ENCODE measurements around the gene SH3RF3. TPM values are rescaled to one million over a fixed set of nuclear protein-coding genes. Genes with fewer than 3 reads are reported as not detected.

SH3RF3 gene
- total and polyA plus RNA-seq, 9 of the 15 experiments (the other 6 are each of a cell fraction or from before 2014, with no cell fraction given) = 0.02 TPM; not detected in 8

DNA sequence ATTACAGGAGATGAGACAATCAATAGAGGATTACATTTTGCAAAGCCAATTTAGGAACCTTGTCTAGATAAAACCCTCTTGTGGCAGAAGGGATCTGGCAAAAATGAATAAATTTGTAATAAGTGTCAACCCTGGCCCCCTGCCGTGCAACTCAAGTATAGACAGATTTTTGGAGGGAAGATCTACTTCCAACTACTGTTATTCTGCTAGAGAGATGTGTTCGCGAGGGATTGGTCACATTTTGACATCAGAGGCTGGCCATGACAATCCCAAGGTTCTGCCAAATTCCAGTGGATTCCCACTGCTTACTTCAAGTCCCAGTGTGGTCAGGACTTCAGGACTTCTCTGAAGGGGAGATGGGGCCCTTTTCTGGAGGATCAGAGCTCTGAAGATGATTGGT lies 192.6 kb downstream of the SH3RF3 start (continued):
- TF ChIP-seq, protein P1, sequence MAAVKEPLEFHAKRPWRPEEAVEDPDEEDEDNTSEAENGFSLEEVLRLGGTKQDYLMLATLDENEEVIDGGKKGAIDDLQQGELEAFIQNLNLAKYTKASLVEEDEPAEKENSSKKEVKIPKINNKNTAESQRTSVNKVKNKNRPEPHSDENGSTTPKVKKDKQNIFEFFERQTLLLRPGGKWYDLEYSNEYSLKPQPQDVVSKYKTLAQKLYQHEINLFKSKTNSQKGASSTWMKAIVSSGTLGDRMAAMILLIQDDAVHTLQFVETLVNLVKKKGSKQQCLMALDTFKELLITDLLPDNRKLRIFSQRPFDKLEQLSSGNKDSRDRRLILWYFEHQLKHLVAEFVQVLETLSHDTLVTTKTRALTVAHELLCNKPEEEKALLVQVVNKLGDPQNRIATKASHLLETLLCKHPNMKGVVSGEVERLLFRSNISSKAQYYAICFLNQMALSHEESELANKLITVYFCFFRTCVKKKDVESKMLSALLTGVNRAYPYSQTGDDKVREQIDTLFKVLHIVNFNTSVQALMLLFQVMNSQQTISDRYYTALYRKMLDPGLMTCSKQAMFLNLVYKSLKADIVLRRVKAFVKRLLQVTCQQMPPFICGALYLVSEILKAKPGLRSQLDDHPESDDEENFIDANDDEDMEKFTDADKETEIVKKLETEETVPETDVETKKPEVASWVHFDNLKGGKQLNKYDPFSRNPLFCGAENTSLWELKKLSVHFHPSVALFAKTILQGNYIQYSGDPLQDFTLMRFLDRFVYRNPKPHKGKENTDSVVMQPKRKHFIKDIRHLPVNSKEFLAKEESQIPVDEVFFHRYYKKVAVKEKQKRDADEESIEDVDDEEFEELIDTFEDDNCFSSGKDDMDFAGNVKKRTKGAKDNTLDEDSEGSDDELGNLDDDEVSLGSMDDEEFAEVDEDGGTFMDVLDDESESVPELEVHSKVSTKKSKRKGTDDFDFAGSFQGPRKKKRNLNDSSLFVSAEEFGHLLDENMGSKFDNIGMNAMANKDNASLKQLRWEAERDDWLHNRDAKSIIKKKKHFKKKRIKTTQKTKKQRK (IDR thresholded peaks at IDR 0.05; ENCODE audit: borderline replicate concordance, low read depth, low read length) = no peak
- TF ChIP-seq, protein P2, sequence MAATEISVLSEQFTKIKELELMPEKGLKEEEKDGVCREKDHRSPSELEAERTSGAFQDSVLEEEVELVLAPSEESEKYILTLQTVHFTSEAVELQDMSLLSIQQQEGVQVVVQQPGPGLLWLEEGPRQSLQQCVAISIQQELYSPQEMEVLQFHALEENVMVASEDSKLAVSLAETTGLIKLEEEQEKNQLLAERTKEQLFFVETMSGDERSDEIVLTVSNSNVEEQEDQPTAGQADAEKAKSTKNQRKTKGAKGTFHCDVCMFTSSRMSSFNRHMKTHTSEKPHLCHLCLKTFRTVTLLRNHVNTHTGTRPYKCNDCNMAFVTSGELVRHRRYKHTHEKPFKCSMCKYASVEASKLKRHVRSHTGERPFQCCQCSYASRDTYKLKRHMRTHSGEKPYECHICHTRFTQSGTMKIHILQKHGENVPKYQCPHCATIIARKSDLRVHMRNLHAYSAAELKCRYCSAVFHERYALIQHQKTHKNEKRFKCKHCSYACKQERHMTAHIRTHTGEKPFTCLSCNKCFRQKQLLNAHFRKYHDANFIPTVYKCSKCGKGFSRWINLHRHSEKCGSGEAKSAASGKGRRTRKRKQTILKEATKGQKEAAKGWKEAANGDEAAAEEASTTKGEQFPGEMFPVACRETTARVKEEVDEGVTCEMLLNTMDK (IDR thresholded peaks at IDR 0.05; ENCODE audit: borderline replicate concordance, insufficient read depth, low read depth, low read length, poor library complexity, severe bottlenecking) = no peak
- no peak for TF ChIP-seq ETV1 (tag; conservative IDR thresholded peaks at IDR 0.05; ENCODE audit: low read depth)

DNA sequence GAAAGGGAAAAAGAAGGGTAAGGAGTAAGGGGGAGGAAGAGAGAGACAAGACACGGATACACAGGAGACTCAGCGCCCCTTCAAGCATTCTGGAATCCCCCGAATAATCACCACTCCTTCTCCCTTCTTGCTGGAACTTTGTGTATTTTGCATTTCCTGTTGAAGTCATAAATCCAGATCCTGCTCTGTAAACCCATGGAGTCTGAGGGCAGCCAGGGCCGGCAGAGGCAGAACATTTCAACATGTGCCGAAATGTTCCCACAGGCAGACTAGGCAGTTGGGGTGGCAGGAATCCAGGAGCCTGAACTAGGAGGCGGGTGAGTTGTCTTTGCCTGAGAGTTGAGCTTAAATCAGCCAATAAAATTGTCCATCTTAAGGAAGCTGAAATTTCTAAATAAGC lies 193.1 kb downstream of the SH3RF3 start:
- TF ChIP-seq, protein P3, sequence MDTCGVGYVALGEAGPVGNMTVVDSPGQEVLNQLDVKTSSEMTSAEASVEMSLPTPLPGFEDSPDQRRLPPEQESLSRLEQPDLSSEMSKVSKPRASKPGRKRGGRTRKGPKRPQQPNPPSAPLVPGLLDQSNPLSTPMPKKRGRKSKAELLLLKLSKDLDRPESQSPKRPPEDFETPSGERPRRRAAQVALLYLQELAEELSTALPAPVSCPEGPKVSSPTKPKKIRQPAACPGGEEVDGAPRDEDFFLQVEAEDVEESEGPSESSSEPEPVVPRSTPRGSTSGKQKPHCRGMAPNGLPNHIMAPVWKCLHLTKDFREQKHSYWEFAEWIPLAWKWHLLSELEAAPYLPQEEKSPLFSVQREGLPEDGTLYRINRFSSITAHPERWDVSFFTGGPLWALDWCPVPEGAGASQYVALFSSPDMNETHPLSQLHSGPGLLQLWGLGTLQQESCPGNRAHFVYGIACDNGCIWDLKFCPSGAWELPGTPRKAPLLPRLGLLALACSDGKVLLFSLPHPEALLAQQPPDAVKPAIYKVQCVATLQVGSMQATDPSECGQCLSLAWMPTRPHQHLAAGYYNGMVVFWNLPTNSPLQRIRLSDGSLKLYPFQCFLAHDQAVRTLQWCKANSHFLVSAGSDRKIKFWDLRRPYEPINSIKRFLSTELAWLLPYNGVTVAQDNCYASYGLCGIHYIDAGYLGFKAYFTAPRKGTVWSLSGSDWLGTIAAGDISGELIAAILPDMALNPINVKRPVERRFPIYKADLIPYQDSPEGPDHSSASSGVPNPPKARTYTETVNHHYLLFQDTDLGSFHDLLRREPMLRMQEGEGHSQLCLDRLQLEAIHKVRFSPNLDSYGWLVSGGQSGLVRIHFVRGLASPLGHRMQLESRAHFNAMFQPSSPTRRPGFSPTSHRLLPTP (IDR thresholded peaks at IDR 0.05; ENCODE audit: borderline replicate concordance, extremely low read depth, insufficient read length) = no peak
- TF ChIP-seq BHLHE40 (IDR thresholded peaks at IDR 0.05; ENCODE audit: low read length) = no peak
- TF ChIP-seq ZNF146 (CRISPR knock-in tag; IDR thresholded peaks at IDR 0.05; ENCODE audit: unreplicated experiment) = no peak
- TF ChIP-seq BRD9 (IDR thresholded peaks at IDR 0.05; ENCODE audit: low read depth, partially characterized antibody) = no peak
- TF ChIP-seq MBD2 (IDR thresholded peaks at IDR 0.05; ENCODE audit: borderline replicate concordance, low read depth) = no peak
- no peak for TF ChIP-seq BCL6 (CRISPR knock-in tag; IDR thresholded peaks at IDR 0.05)
- TF ChIP-seq RBM25 (IDR thresholded peaks at IDR 0.05; ENCODE audit: low read depth, low read length, severe bottlenecking) = no peak
- TF ChIP-seq POLR2AphosphoS2 (IDR thresholded peaks at IDR 0.05; ENCODE audit: low read length) = no peak
- no TSS peak for BruUV-seq (replicated peaks)
- no peak for FAIRE-seq
- CTCF ChIA-PET (ENCODE audit: low intra/inter-chr PET ratio) = no interaction called here
- Histone ChIP-seq H3K9me1 (ENCODE audit: control insufficient read depth, insufficient read depth, low read length) (no peaks in the 10 kb centered on the region), H3K27ac (ENCODE audit: extremely low read depth, low read depth, low read length) (no peak overlapping the region), H3K4me2 (ENCODE audit: insufficient read depth, low read length) (no peak overlapping the region), H3K9ac (ENCODE audit: insufficient read depth in 1 of 2, low read depth in 2 of 2, low read length in 2 of 2) (no peak overlapping the region), H3K9me3 (replicated peaks; ENCODE audit: control insufficient read depth, insufficient read depth, low read depth, low read length) (no peaks in the 10 kb centered on the region), H3K4me3 (no peak overlapping the region), H3K27me3 (ENCODE audit: control insufficient read depth in 2 of 2, insufficient read depth in 2 of 2, low read length in 2 of 2) (peaks cover 11 to 52% of the 10 kb centered on the region in 2 experiments), H3K4me1 (replicated peaks in 1 of 2; ENCODE audit: control insufficient read depth in 2 of 2, insufficient read depth in 2 of 2, low read length in 2 of 2) (no peaks in the 10 kb centered on the region), H3K36me3 (ENCODE audit: control insufficient read depth, insufficient read depth, low read length) (no peaks in the 10 kb centered on the region), H4K20me1 (replicated peaks; ENCODE audit: control insufficient read depth, insufficient read depth, low read length) (peaks cover 8% of the 10 kb centered on the region; the same call in 1 of the 2 replicates), H3K79me2 (ENCODE audit: control insufficient read depth, insufficient read depth, low read length) (no peaks in the 10 kb centered on the region), H2AFZ (ENCODE audit: low read depth, low read length) (no peak overlapping the region)
- POLR2A ChIA-PET = interaction anchor here (0.8 kb wide), 1 partner anchor 10 kb away, joined by 3 read pairs; no protein-coding TSS in a partner anchor
- intact Hi-C loops (cut with micrococcal nuclease) (no loop called here), in situ Hi-C loops (cut with MboI) (no loop called here)
- ATAC-seq = no peak
- 1% methylated on average over 5 of the region's 6 CpGs for WGBS (ENCODE audit: insufficient coverage, low coverage, missing lambda C conversion rate)
- no peak for DNase-seq (ENCODE audit: extremely low read depth in 1 of 4, low spot score in 3 of 4)
